H1 (cell line): ENCODE data around the gene MYOCD. TPM values are rescaled to one million over a fixed set of nuclear protein-coding genes. Genes with fewer than 3 reads are reported as not detected.
A peak's percentile ranks its signal among the peaks of the same experiment; 100 is the strongest.

Source experiments
- CTCF ChIA-PET: fragments of 300-600 bp; sonication (Branson Sonifier 250); formaldehyde crosslinking; loops from one replicate; lab custom pipeline; 2021; ENCODE audit not compliant: partially characterized antibody; lab: Charles Lee
- POLR2A ChIA-PET: fragments of 300-600 bp; sonication (Branson Sonifier 250); formaldehyde crosslinking; loops from one replicate; lab custom pipeline; 2021; ENCODE audit warnings: inconsistent platforms; ENCODE audit not compliant: partially characterized antibody; lab: Charles Lee
- DNase-seq, 2 experiments: peaks; one replicate each; pipeline versions ENCODE4 v3.0.0 to v3.0.0-alpha.2; 2010 to 2022; ENCODE audit warnings: low spot score in 2 of 2, low read depth in 1 of 2, mixed read lengths in 1 of 2
- FAIRE-seq: peaks from 2 replicates; lab custom pipeline; 2011; peaks lifted over from hg19 to GRCh38; lab: Jason Lieb, UNC
- H2AFZ ChIP-seq: 2 replicates; pipeline ENCODE4 v1.8.1; 2012; ENCODE audit warnings: low read length, inconsistent platforms
- H2AK5ac ChIP-seq: 2 replicates; pipeline ENCODE4 v1.6.1; 2013; ENCODE audit warnings: low read depth, low read length
- H2BK120ac ChIP-seq: replicated peaks from 2 replicates; pipeline ENCODE3; 2013; ENCODE audit warnings: low read depth, low read length, inconsistent platforms
- H2BK12ac ChIP-seq: 2 replicates; pipeline ENCODE4 v1.6.1; 2013; ENCODE audit warnings: low read depth, low read length
- H2BK15ac ChIP-seq: 2 replicates; pipeline ENCODE4 v1.6.1; 2013; ENCODE audit warnings: low read length
- H2BK20ac ChIP-seq: 2 replicates; pipeline ENCODE4 v1.6.1; 2013; ENCODE audit warnings: low read length
- H2BK5ac ChIP-seq: 2 replicates; pipeline ENCODE4 v1.6.1; 2013; ENCODE audit warnings: low read depth, low read length
- H3K14ac ChIP-seq: 2 replicates; pipeline ENCODE4 v1.6.1; 2013; ENCODE audit warnings: inconsistent platforms; ENCODE audit not compliant: insufficient read length
- H3K18ac ChIP-seq: 2 replicates; pipeline ENCODE4 v1.6.1; 2013; ENCODE audit warnings: low read length; ENCODE audit errors: extremely low read depth
- H3K23ac ChIP-seq: 2 replicates; pipeline ENCODE4 v1.6.1; 2013; ENCODE audit warnings: inconsistent platforms; ENCODE audit not compliant: insufficient read length
- H3K23me2 ChIP-seq: 2 replicates; pipeline ENCODE4 v1.6.1; 2013; ENCODE audit warnings: low read depth, low read length
- H3K27ac ChIP-seq: 2 replicates; pipeline ENCODE4 v1.6.1; 2011; ENCODE audit warnings: low read depth, low read length, inconsistent platforms
- H3K27me3 ChIP-seq, 4 experiments: replicated peaks in 1 of 4; 1 replicate in 1 of 4; 2 replicates in 3 of 4; pipeline versions ENCODE4 v1.6.1 to v1.8.1; 2011 to 2013; ENCODE audit warnings: low read length in 3 of 4, mild to moderate bottlenecking in 3 of 4, inconsistent platforms in 2 of 4, mixed read lengths in 2 of 4, moderate library complexity in 1 of 4; ENCODE audit not compliant: control insufficient read depth in 3 of 4, insufficient read depth in 3 of 4; ENCODE audit errors: extremely low read depth in 1 of 4
- H3K36me3 ChIP-seq, 4 experiments: 2 replicates each; pipeline versions ENCODE4 v1.6.1 to v1.8.1; 2011 to 2013; ENCODE audit warnings: mild to moderate bottlenecking in 4 of 4, low read length in 3 of 4, moderate library complexity in 2 of 4, control low read depth in 1 of 4, inconsistent platforms in 1 of 4; ENCODE audit not compliant: insufficient read depth in 4 of 4, control insufficient read depth in 2 of 4
- H3K4ac ChIP-seq: replicated peaks from 2 replicates; pipeline ENCODE3; 2013; ENCODE audit warnings: low read length, low read depth, mixed read lengths, inconsistent platforms; ENCODE audit not compliant: insufficient read length
- H3K4me1 ChIP-seq, 4 experiments: replicated peaks in 1 of 4; 1 replicate in 1 of 4; 2 replicates in 3 of 4; pipeline versions ENCODE4 v1.6.1 to v1.8.1; 2011 to 2013; ENCODE audit warnings: low read length in 3 of 4, inconsistent platforms in 2 of 4, mixed read lengths in 1 of 4; ENCODE audit not compliant: insufficient read depth in 4 of 4, control insufficient read depth in 3 of 4
- H3K4me2 ChIP-seq, 2 experiments: 2 replicates each; pipeline versions ENCODE4 v1.6.1 to v1.8.1; 2011 to 2013; ENCODE audit warnings: low read depth in 2 of 2, low read length in 2 of 2, control low read depth in 1 of 2, inconsistent platforms in 1 of 2, mild to moderate bottlenecking in 1 of 2; ENCODE audit not compliant: insufficient read depth in 1 of 2
- H3K4me3 ChIP-seq, 4 experiments: fragments of 200-600, 300-600 bp in 1 of 4; sonication (generic), shearing (Covaris generic), sonication (Bioruptor Twin) in 1 of 4; 2 replicates each; pipeline versions ENCODE4 v1.5.1 to v1.8.1; 2011 to 2016; ENCODE audit warnings: low read length in 4 of 4, low read depth in 3 of 4, control low read depth in 2 of 4, inconsistent platforms in 2 of 4, mild to moderate bottlenecking in 2 of 4, mixed read lengths in 1 of 4, moderate library complexity in 1 of 4; ENCODE audit not compliant: insufficient read depth in 2 of 4; ENCODE audit errors: extremely low read depth in 1 of 4
- H3K56ac ChIP-seq: replicated peaks from 2 replicates; pipeline ENCODE3; 2013; ENCODE audit warnings: low read depth, mild to moderate bottlenecking, mixed read lengths, low read length, inconsistent platforms; ENCODE audit not compliant: insufficient read length
- H3K79me1 ChIP-seq: 2 replicates; pipeline ENCODE4 v1.6.1; 2013; ENCODE audit warnings: low read depth, low read length, control low read depth
- H3K79me2 ChIP-seq, 2 experiments: 2 replicates each; pipeline versions ENCODE4 v1.6.1 to v1.8.1; 2012 to 2013; ENCODE audit warnings: low read length in 2 of 2, mild to moderate bottlenecking in 2 of 2, inconsistent platforms in 1 of 2; ENCODE audit not compliant: insufficient read depth in 2 of 2, control insufficient read depth in 1 of 2
- H3K9ac ChIP-seq, 4 experiments: replicated peaks in 1 of 4; 1 replicate in 1 of 4; 2 replicates in 3 of 4; pipeline versions ENCODE4 v1.6.1 to v1.8.1; 2011 to 2013; ENCODE audit warnings: low read depth in 3 of 4, low read length in 3 of 4, control low read depth in 2 of 4, mild to moderate bottlenecking in 2 of 4, moderate library complexity in 2 of 4, inconsistent platforms in 1 of 4; ENCODE audit errors: extremely low read depth in 1 of 4
- H3K9me3 ChIP-seq, 2 experiments: 2 replicates each; pipeline versions ENCODE4 v1.6.1 to v1.8.1; 2012 to 2013; ENCODE audit warnings: mild to moderate bottlenecking in 2 of 2, moderate library complexity in 2 of 2, control low read depth in 1 of 2, inconsistent platforms in 1 of 2, low read depth in 1 of 2, low read length in 1 of 2, mixed read lengths in 1 of 2; ENCODE audit not compliant: insufficient read depth in 2 of 2
- H4K20me1 ChIP-seq, 2 experiments: replicated peaks in 1 of 2; 2 replicates each; pipeline versions ENCODE3 to v1.8.1; 2011 to 2013; ENCODE audit warnings: inconsistent platforms in 2 of 2, low read length in 2 of 2, mild to moderate bottlenecking in 1 of 2; ENCODE audit not compliant: insufficient read depth in 2 of 2, control insufficient read depth in 1 of 2
- H4K5ac ChIP-seq: 2 replicates; pipeline ENCODE4 v1.6.1; 2013; ENCODE audit warnings: low read length, low read depth, mixed read lengths, inconsistent platforms; ENCODE audit not compliant: insufficient read length
- H4K8ac ChIP-seq: 2 replicates; pipeline ENCODE4 v1.8.0; 2013; ENCODE audit warnings: mild to moderate bottlenecking, moderate library complexity, low read length, inconsistent platforms; ENCODE audit not compliant: insufficient read depth; ENCODE audit errors: extremely low read depth
- H4K91ac ChIP-seq: replicated peaks from 2 replicates; pipeline ENCODE3; 2013; ENCODE audit warnings: low read length, mixed read lengths, inconsistent platforms; ENCODE audit not compliant: insufficient read length
- SUZ12 ChIP-seq: fragments of 200-600 bp; sonication (generic); IDR thresholded peaks from 2 replicates; pipeline ENCODE4 v1.6.1; 2012; ENCODE audit warnings: mild to moderate bottlenecking, inconsistent platforms, low read length, moderate library complexity, mixed read lengths
- WGBS, 2 experiments: shearing (Covaris generic) in 1 of 2; methylation state at CpG; one replicate each; pipeline versions ENCODE4 v1.1.6 to v1.1.7; 2013 to 2015; ENCODE audit warnings: low lambda C conversion rate in 2 of 2, mixed read lengths in 2 of 2, inconsistent platforms in 1 of 2, low coverage in 1 of 2, missing lambda C conversion rate in 1 of 2; ENCODE audit not compliant: insufficient replicate concordance in 2 of 2, insufficient coverage in 1 of 2, insufficient read length in 1 of 2; ENCODE audit errors: extremely low coverage in 1 of 2, missing lambda C conversion rate in 1 of 2; 5-methylcytosine and 5-hydroxymethylcytosine counted together
- polyA plus RNA-seq, 7 experiments: library from polyadenylated mRNA; depleted of rRNA in 3 of 7; stranded (reverse) in 5 of 7; unstranded in 2 of 7; fragments of >200 nt in 5 of 7; fragments of 200-250 nt in 2 of 7; gene quantifications; 1 replicate in 5 of 7; 2 replicates in 1 of 7; 4 replicates in 1 of 7; pipeline versions ENCODE4 v1.2.1 to v1.2.3, GENCODE V29; 2011 to 2013; ENCODE audit warnings: missing spikeins in 2 of 7, mixed read lengths in 2 of 7
- total RNA-seq: library from RNA; stranded (reverse); fragmentation: NEBNext Ultra II Directional; extraction: Animal tissue kit (Norgen Biotek cat#: 25700); gene quantifications from 2 replicates; pipeline ENCODE4 v1.2.1, GENCODE V29; 2021

Gene MYOCD
- total and polyA plus RNA-seq, 2 of the 8 experiments (the other 6 are each of a cell fraction or from before 2014, with no cell fraction given): 0.30 to 4.9 TPM

DNA sequence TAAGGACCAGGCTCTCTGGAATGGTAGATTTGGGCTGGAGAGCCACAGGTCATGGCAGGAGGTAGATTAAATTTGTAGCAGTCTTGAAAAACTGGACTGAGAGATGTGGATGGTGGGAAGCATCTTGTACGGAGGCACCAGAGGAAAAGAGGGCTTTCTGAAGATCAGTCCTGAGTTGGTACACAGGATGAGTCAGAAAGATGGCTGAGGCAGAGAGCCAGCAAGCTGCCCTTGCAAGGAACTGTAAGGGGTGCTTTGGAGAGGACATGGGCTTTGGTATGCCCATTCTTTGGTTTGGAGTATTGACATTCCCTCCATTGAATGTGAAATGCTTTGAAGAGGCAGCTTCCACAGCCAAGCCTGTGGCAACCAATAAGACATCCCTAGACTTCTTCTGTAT is 55.9 kb downstream of the MYOCD start:
- CTCF ChIA-PET: no interaction called here
- H3K56ac ChIP-seq: no peak overlapping the region
- H2BK12ac ChIP-seq: no peak overlapping the region
- peaks cover 0 to 3% (median 0%) of the 10 kb centered on the region in 4 experiments; a peak in 2 of 7 replicates for H3K4me1 ChIP-seq
- no peaks in the 10 kb centered on the region for H3K9me3 ChIP-seq
- no peak overlapping the region for H3K4me2 ChIP-seq
- H3K27ac ChIP-seq: no peak overlapping the region
- no peak overlapping the region for H2AFZ ChIP-seq
- no peaks in the 10 kb centered on the region for H3K27me3 ChIP-seq
- no peaks in the 10 kb centered on the region for H3K36me3 ChIP-seq
- no peaks in the 10 kb centered on the region for H4K20me1 ChIP-seq
- no peaks in the 10 kb centered on the region for H3K23me2 ChIP-seq
- DNase-seq (peak in 1 of 2 experiments; percentile 2), FAIRE-seq (no peak)
- no peak overlapping the region for H4K91ac ChIP-seq
- H2BK15ac ChIP-seq: no peak overlapping the region
- no peak for TF ChIP-seq SUZ12
- POLR2A ChIA-PET: no interaction called here
- H2BK20ac ChIP-seq: no peak overlapping the region
- H2BK120ac ChIP-seq: no peak overlapping the region
- no peak overlapping the region for H3K14ac ChIP-seq
- H2AK5ac ChIP-seq: no peak overlapping the region
- no peaks in the 10 kb centered on the region for H3K79me1 ChIP-seq
- H4K8ac ChIP-seq: no peak overlapping the region
- WGBS, 2 experiments: 90% methylated on average over 1 of the region's 1 CpG; no CpG with 5 or more reads in 1 of the 2 experiments
- H3K4ac ChIP-seq: no peak overlapping the region
- H3K23ac ChIP-seq: no peak overlapping the region
- no peak overlapping the region for H4K5ac ChIP-seq
- no peak overlapping the region for H2BK5ac ChIP-seq
- H3K18ac ChIP-seq: no peak overlapping the region
- no peaks in the 10 kb centered on the region for H3K79me2 ChIP-seq
- no peak overlapping the region for H3K9ac ChIP-seq
- no peak overlapping the region for H3K4me3 ChIP-seq
